ENCODE results near the gene RBM15B.

Gene RBM15B

GRCh38 chr3:51382076-51382745, 8.9 kb upstream of the RBM15B start:
- ChIA-PET POLR2A (ENCODE audit: low non-redundant PET) (no interaction called here), CTCF (interaction anchor here (0.5 kb wide), 1 partner anchor 698 kb away, joined by 4 read pairs; no protein-coding TSS in a partner anchor)

GRCh38 chr3:51382947-51383578, 8.0 kb upstream of the RBM15B start:
- no peak overlapping the region for H3K27ac ChIP-seq
- ChIA-PET CTCF (interaction anchor here (0.6 kb wide), 1 partner anchor 872 kb away, joined by 4 read pairs; no protein-coding TSS in a partner anchor), POLR2A (ENCODE audit: low non-redundant PET) (no interaction called here)
- TF ChIP-seq CTCF (conservative IDR thresholded peaks at IDR 0.05; ENCODE audit: low read depth): no peak
- DNase-seq (ENCODE audit: low spot score): no peak

More at GRCh38 chr3:51382076-51382745, 8.9 kb upstream of the RBM15B start:
- DNase-seq (ENCODE audit: low spot score): no peak
- no peak for TF ChIP-seq CTCF (conservative IDR thresholded peaks at IDR 0.05; ENCODE audit: low read depth)
- no peak overlapping the region for H3K27ac ChIP-seq

GRCh38 chr3:51384055-51384725, 6.9 kb upstream of the RBM15B start:
- POLR2A ChIA-PET (ENCODE audit: low non-redundant PET): interaction anchor here (0.6 kb wide), 1 partner anchor 704 kb away, joined by 4 read pairs; no protein-coding TSS in a partner anchor
- no peak for DNase-seq (ENCODE audit: low spot score)
- H3K27ac ChIP-seq: peak overlapping the region; percentile 78
- CTCF ChIA-PET: no interaction called here
- TF ChIP-seq CTCF (conservative IDR thresholded peaks at IDR 0.05; ENCODE audit: low read depth): no peak

GRCh38 chr3:51384726-51385473, 6.2 kb upstream of the RBM15B start, which contains the start of gene MANF:
Gene MANF, plus strand, starts transcription at chr3:51385291. Its CDS starts 52 bp downstream, at chr3:51385343.
- no peak for TF ChIP-seq CTCF (conservative IDR thresholded peaks at IDR 0.05; ENCODE audit: low read depth)
- ChIA-PET CTCF (no interaction called here), POLR2A (ENCODE audit: low non-redundant PET) (interaction anchor here (0.6 to 0.8 kb wide), 2 partner anchors 114 to 704 kb away, joined by 3 to 4 read pairs; no protein-coding TSS in a partner anchor)
- peak; percentile 99 for DNase-seq (ENCODE audit: low spot score)
- peak within 1 kb of the TSS; percentile 78 for H3K27ac ChIP-seq

GRCh38 chr3:51385621-51386091, 5.4 kb upstream of the RBM15B start:
- no peak for DNase-seq (ENCODE audit: low spot score)
- H3K27ac ChIP-seq: peak overlapping the region; percentile 78
- ChIA-PET POLR2A (ENCODE audit: low non-redundant PET) (interaction anchor here (0.5 to 0.8 kb wide), 2 partner anchors 114 to 1045 kb away, joined by 3 read pairs; no protein-coding TSS in a partner anchor), CTCF (no interaction called here)
- no peak for TF ChIP-seq CTCF (conservative IDR thresholded peaks at IDR 0.05; ENCODE audit: low read depth)

Measured in RWPE1 (cell line).